Neuronal stem cell (in vitro differentiated cells): Measurements from ENCODE around the gene ZNF280B.

Source experiments
- DNase-seq: peaks from one replicate; pipeline ENCODE4 v3.0.0-alpha.2; 2013; ENCODE audit warnings: low spot score
- H2AFZ ChIP-seq: one replicate; pipeline ENCODE4 v1.6.1; 2013; ENCODE audit warnings: mild to moderate bottlenecking, low read length, inconsistent platforms
- H2AK5ac ChIP-seq: 2 replicates; pipeline ENCODE4 v1.6.1; 2013; ENCODE audit warnings: low read depth, mild to moderate bottlenecking, inconsistent platforms, low read length, moderate library complexity, mixed read lengths
- H2BK120ac ChIP-seq: 2 replicates; pipeline ENCODE4 v1.6.1; 2013; ENCODE audit warnings: low read depth, mild to moderate bottlenecking, inconsistent platforms, low read length, moderate library complexity, mixed read lengths
- H2BK12ac ChIP-seq: one replicate; pipeline ENCODE4 v1.6.1; 2013; ENCODE audit warnings: low read length, inconsistent platforms
- H2BK15ac ChIP-seq: 2 replicates; pipeline ENCODE4 v1.6.1; 2013; ENCODE audit warnings: mild to moderate bottlenecking, low read length, inconsistent platforms, mixed read lengths
- H2BK5ac ChIP-seq: one replicate; pipeline ENCODE4 v1.6.1; 2013; ENCODE audit warnings: inconsistent platforms, mild to moderate bottlenecking, low read length, moderate library complexity
- H3K14ac ChIP-seq: one replicate; pipeline ENCODE4 v1.6.1; 2013; ENCODE audit warnings: low read length, inconsistent platforms
- H3K18ac ChIP-seq: 2 replicates; pipeline ENCODE4 v1.6.1; 2013; ENCODE audit warnings: low read length, inconsistent platforms
- H3K23ac ChIP-seq: 2 replicates; pipeline ENCODE4 v1.6.1; 2013; ENCODE audit warnings: low read depth, mild to moderate bottlenecking, mixed read lengths, low read length, inconsistent platforms; ENCODE audit not compliant: poor library complexity
- H3K27ac ChIP-seq: replicated peaks from 3 replicates; pipeline ENCODE4 v1.5.1; 2013; ENCODE audit warnings: low read length, inconsistent platforms
- H3K27me3 ChIP-seq, 3 experiments: 2 replicates each; pipeline ENCODE4 v1.6.1; 2013; ENCODE audit warnings: low read length in 3 of 3, mild to moderate bottlenecking in 2 of 3, inconsistent platforms in 1 of 3, low read depth in 1 of 3, mixed read lengths in 1 of 3, moderate library complexity in 1 of 3; ENCODE audit not compliant: control insufficient read depth in 3 of 3, insufficient read depth in 3 of 3
- H3K36me3 ChIP-seq, 2 donors: replicated peaks in 1 of 2; 2 replicates each; pipeline ENCODE4 v1.6.1; 2013; ENCODE audit warnings: low read length in 2 of 2; ENCODE audit not compliant: control insufficient read depth in 2 of 2, insufficient read depth in 2 of 2
- H3K4ac ChIP-seq: 2 replicates; pipeline ENCODE4 v1.6.1; 2013; ENCODE audit warnings: inconsistent platforms, mild to moderate bottlenecking, low read length, moderate library complexity
- H3K4me1 ChIP-seq, 2 donors: 1 replicate in 1 of 2; 2 replicates in 1 of 2; pipeline ENCODE4 v1.6.1; 2013; ENCODE audit warnings: low read length in 2 of 2, low read depth in 1 of 2; ENCODE audit not compliant: control insufficient read depth in 2 of 2, insufficient read depth in 1 of 2
- H3K4me2 ChIP-seq: one replicate; pipeline ENCODE4 v1.6.1; 2013; ENCODE audit warnings: mild to moderate bottlenecking, low read length, inconsistent platforms; ENCODE audit not compliant: insufficient read depth, poor library complexity, severe bottlenecking
- H3K4me3 ChIP-seq, 2 donors: 2 replicates each; pipeline ENCODE4 v1.5.1; 2013; ENCODE audit warnings: low read length in 2 of 2, mild to moderate bottlenecking in 2 of 2, inconsistent platforms in 1 of 2, moderate library complexity in 1 of 2
- H3K79me1 ChIP-seq: one replicate; pipeline ENCODE4 v1.6.1; 2013; ENCODE audit warnings: low read depth, mild to moderate bottlenecking, inconsistent platforms, low read length, moderate library complexity
- H3K9ac ChIP-seq: one replicate; pipeline ENCODE4 v1.6.1; 2013; ENCODE audit warnings: mild to moderate bottlenecking, low read depth, low read length, inconsistent platforms; ENCODE audit not compliant: poor library complexity
- H3K9me3 ChIP-seq, 2 donors: replicated peaks in 1 of 2; 2 replicates each; pipeline versions ENCODE3 to v1.6.1; 2013; ENCODE audit warnings: low read length in 2 of 2, mild to moderate bottlenecking in 2 of 2, inconsistent platforms in 1 of 2, low read depth in 1 of 2, mixed read lengths in 1 of 2, moderate library complexity in 1 of 2; ENCODE audit not compliant: control insufficient read depth in 2 of 2, insufficient read depth in 1 of 2
- H4K8ac ChIP-seq: one replicate; pipeline ENCODE4 v1.6.1; 2013; ENCODE audit warnings: low read depth, mild to moderate bottlenecking, inconsistent platforms, low read length, moderate library complexity
- H4K91ac ChIP-seq: one replicate; pipeline ENCODE4 v1.6.1; 2013; ENCODE audit warnings: low read length, low read depth, mild to moderate bottlenecking, inconsistent platforms; ENCODE audit not compliant: poor library complexity
- WGBS, 2 donors: extraction: QIAGEN DNeasy Blood & Tissue Kit; methylation state at CpG; one replicate each; pipeline ENCODE4 v1.1.7; 2013; ENCODE audit warnings: missing lambda C conversion rate in 2 of 2, mixed read lengths in 1 of 2; ENCODE audit not compliant: insufficient read length in 2 of 2, insufficient replicate concordance in 1 of 2; ENCODE audit errors: extremely low coverage in 2 of 2; 5-methylcytosine and 5-hydroxymethylcytosine counted together

The ZNF280B gene

DNA sequence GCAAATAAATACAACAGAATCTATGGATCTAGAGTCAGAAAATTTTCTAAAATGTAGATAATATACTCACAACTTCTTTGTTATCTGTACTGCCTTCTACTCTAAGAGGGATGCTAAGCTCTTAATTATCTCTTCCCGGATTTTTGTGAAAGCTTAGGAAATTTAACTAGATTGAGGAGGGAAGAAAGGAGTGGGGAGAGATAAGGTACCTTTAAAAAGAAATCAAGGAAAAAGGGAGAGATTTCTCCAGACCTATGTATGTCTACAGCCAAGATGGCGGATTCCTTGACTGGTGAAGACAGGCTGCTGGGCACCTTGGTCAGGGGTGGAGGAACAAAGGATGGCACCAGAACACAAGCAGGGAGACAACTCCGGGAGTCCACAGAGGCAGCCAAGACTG is 23.0 kb downstream of the ZNF280B start:
- H3K79me1 ChIP-seq = no peaks in the 10 kb centered on the region
- no peak overlapping the region for H3K27ac ChIP-seq
- H3K9ac ChIP-seq = no peak overlapping the region
- H3K27me3 ChIP-seq = no peaks in the 10 kb centered on the region
- H4K8ac ChIP-seq = no peak overlapping the region
- no peak overlapping the region for H3K23ac ChIP-seq
- no peak overlapping the region for H3K4me2 ChIP-seq
- H3K18ac ChIP-seq = no peak overlapping the region
- DNase-seq = no peak
- no peak overlapping the region for H2BK15ac ChIP-seq
- no peak overlapping the region for H3K14ac ChIP-seq
- no peak overlapping the region for H2AK5ac ChIP-seq
- H2BK120ac ChIP-seq = no peak overlapping the region
- no peak overlapping the region for H3K4me3 ChIP-seq
- no peak overlapping the region for H2BK5ac ChIP-seq
- H3K4me1 ChIP-seq = peaks cover 0 to 6% of the 10 kb centered on the region in 2 donors
- H2BK12ac ChIP-seq = no peak overlapping the region
- peaks cover 4 to 60% of the 10 kb centered on the region in 2 donors for H3K36me3 ChIP-seq
- no peaks in the 10 kb centered on the region for H3K9me3 ChIP-seq
- no peak overlapping the region for H2AFZ ChIP-seq
- H4K91ac ChIP-seq = no peak overlapping the region
- no CpG with 5 or more reads among the region's 3 CpGs for WGBS, 2 donors
- H3K4ac ChIP-seq = no peak overlapping the region

- no peaks in the 10 kb centered on the region for H3K27me3 ChIP-seq
- H4K8ac ChIP-seq = no peak overlapping the region
- no peaks in the 10 kb centered on the region for H3K9me3 ChIP-seq
- WGBS, 2 donors = no CpG with 5 or more reads among the region's 11 CpGs
- H3K14ac ChIP-seq = no peak overlapping the region
- peaks cover 2 to 45% of the 10 kb centered on the region in 2 donors for H3K36me3 ChIP-seq
- no peak overlapping the region for H2BK5ac ChIP-seq
- no peak overlapping the region for H3K18ac ChIP-seq
- no peak overlapping the region for H3K4ac ChIP-seq
- no peak overlapping the region for H2AK5ac ChIP-seq
- H4K91ac ChIP-seq = no peak overlapping the region
- H2BK12ac ChIP-seq = no peak overlapping the region
- no peak overlapping the region for H3K4me2 ChIP-seq
- no peak overlapping the region for H3K9ac ChIP-seq
- H3K79me1 ChIP-seq = no peaks in the 10 kb centered on the region
- no peak overlapping the region for H3K23ac ChIP-seq
- no peak overlapping the region for H2AFZ ChIP-seq
- peaks cover 0 to 6% of the 10 kb centered on the region in 2 donors for H3K4me1 ChIP-seq
- no peak overlapping the region for H2BK120ac ChIP-seq
- H3K27ac ChIP-seq = no peak overlapping the region
- no peak for DNase-seq
- no peak overlapping the region for H2BK15ac ChIP-seq
- H3K4me3 ChIP-seq = no peak overlapping the region
These were observed 24.5 kb downstream of the ZNF280B start for GRCh38 chr22:22484023-22484422.

DNA sequence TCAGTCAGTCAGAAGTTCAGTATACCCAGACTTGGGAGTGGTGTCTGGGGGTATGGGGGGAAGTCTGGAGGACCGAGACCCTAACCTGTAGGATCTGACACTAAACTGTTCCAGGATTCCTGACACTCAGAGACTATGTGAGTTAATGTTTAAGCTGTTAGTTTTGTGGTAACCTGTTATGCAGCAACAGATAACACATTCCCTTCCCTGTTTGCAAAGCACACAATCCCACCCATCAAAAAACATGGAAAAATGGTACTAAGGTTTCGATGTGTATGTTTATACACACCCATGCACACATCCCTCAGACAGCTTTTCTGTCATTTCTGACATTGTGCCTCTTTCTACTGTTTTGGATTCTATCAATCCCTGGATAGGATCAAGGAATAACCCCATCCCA is 27.6 kb downstream of the ZNF280B start:
- no peak overlapping the region for H2BK15ac ChIP-seq
- H2BK5ac ChIP-seq = no peak overlapping the region
- H2BK12ac ChIP-seq = no peak overlapping the region
- H3K27me3 ChIP-seq = no peaks in the 10 kb centered on the region
- H3K4ac ChIP-seq = no peak overlapping the region
- no peak overlapping the region for H3K9ac ChIP-seq
- H3K4me1 ChIP-seq = peaks cover 0 to 5% of the 10 kb centered on the region in 2 donors
- H2BK120ac ChIP-seq = no peak overlapping the region
- H4K8ac ChIP-seq = no peak overlapping the region
- H3K23ac ChIP-seq = no peak overlapping the region
- H3K79me1 ChIP-seq = no peaks in the 10 kb centered on the region
- WGBS, 2 donors = no CpG with 5 or more reads among the region's 2 CpGs
- no peak overlapping the region for H3K27ac ChIP-seq
- no peak overlapping the region for H3K4me2 ChIP-seq
- H3K36me3 ChIP-seq = peaks cover 0 to 16% of the 10 kb centered on the region in 2 donors
- no peak overlapping the region for H2AK5ac ChIP-seq
- H3K9me3 ChIP-seq = no peaks in the 10 kb centered on the region
- H4K91ac ChIP-seq = no peak overlapping the region
- DNase-seq = no peak
- H3K18ac ChIP-seq = no peak overlapping the region
- H3K4me3 ChIP-seq = no peak overlapping the region
- H2AFZ ChIP-seq = no peak overlapping the region
- no peak overlapping the region for H3K14ac ChIP-seq

DNA sequence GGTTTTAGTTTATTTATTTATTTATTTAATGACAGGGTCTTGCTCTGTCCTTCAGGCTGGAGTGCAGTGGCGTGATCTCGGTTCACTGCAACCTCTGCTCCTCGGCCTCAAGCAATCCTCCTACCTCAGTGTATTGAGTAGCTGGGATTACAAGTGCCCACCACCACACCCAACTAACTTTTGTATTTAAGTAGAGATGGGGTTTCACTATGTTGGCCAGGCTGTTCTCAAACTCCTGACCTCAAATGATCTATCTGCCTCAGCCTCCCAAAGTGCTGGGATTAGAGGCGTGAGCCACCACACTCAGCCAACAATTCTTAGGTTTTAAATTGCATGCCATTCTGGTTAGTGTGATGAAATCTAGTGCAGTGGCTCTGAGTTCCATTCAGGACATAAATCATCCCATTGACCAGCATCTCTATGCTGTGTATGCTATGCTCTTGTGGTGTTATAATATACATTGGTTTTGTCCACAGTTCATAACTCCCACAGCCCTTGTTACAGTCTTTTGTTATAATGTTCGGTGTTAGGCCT is 28.5 kb downstream of the ZNF280B start:
- Histone ChIP-seq H4K8ac (no peak overlapping the region), H3K9ac (no peak overlapping the region), H2BK12ac (no peak overlapping the region), H3K14ac (no peak overlapping the region), H3K9me3 (no peaks in the 10 kb centered on the region), H3K4me1 (peaks cover 0 to 5% of the 10 kb centered on the region in 2 donors), H2AFZ (no peak overlapping the region), H2BK5ac (no peak overlapping the region), H2AK5ac (no peak overlapping the region), H3K4me2 (no peak overlapping the region), H3K4ac (no peak overlapping the region), H3K36me3 (peaks cover 0 to 7% of the 10 kb centered on the region in 2 donors), H3K23ac (no peak overlapping the region), H4K91ac (no peak overlapping the region), H3K79me1 (no peaks in the 10 kb centered on the region), H3K18ac (no peak overlapping the region), H3K27me3 (no peaks in the 10 kb centered on the region), H3K27ac (no peak overlapping the region), H3K4me3 (no peak overlapping the region), H2BK15ac (no peak overlapping the region), H2BK120ac (no peak overlapping the region)
- no CpG with 5 or more reads among the region's 5 CpGs for WGBS, 2 donors
- DNase-seq = no peak
